GM23338 (cell line): Measurements from ENCODE around the gene CDC42BPA. TPM values are rescaled to one million over a fixed set of nuclear protein-coding genes. Genes with fewer than 3 reads are reported as not detected.
"Not testable (repeated sequence)": the region's sequence is repeated elsewhere in the genome, so short reads cannot be mapped to it uniquely, and the experiment has no call there.

Source experiments
- ATAC-seq: fragments of 200-7000 bp; cut with Tn5 transposase; 3 replicates; pipeline ENCODE4 v1.9.1; 2020
- DNase-seq: peaks from one replicate; pipeline ENCODE4 v3.0.0-alpha.2; 2015; ENCODE audit warnings: low spot score
- H2AFZ ChIP-seq: fragments of 200-600 bp; sonication (generic); 2 replicates; pipeline ENCODE4 v1.8.0; 2016; ENCODE audit warnings: antibody characterized with exemption, mild to moderate bottlenecking, moderate library complexity
- H3F3A ChIP-seq: fragments of 200-600 bp; sonication (generic); replicated peaks from 2 replicates; pipeline ENCODE4 v1.8.0; 2017; ENCODE audit warnings: antibody characterized with exemption, mixed run types, low read depth
- H3K27ac ChIP-seq: fragments of 200-600 bp; sonication (generic); 2 replicates; pipeline ENCODE4 v1.6.1; 2016; ENCODE audit warnings: low read depth
- H3K27me3 ChIP-seq: fragments of 200-600 bp; sonication (generic); 2 replicates; pipeline ENCODE4 v1.8.0; 2016; ENCODE audit warnings: mild to moderate bottlenecking, mixed run types, moderate library complexity; ENCODE audit not compliant: insufficient read depth
- H3K36me3 ChIP-seq: fragments of 200-600 bp; sonication (generic); 2 replicates; pipeline ENCODE4 v1.8.0; 2016; ENCODE audit warnings: mild to moderate bottlenecking; ENCODE audit not compliant: insufficient read depth
- H3K4me1 ChIP-seq: fragments of 200-600 bp; sonication (generic); 2 replicates; pipeline ENCODE4 v1.8.0; 2016; ENCODE audit warnings: mild to moderate bottlenecking, moderate library complexity; ENCODE audit not compliant: insufficient read depth
- H3K4me2 ChIP-seq: fragments of 200-600 bp; sonication (generic); 2 replicates; pipeline ENCODE4 v1.7.1; 2017; ENCODE audit warnings: mixed run types
- H3K4me3 ChIP-seq: fragments of 200-600 bp; sonication (generic); 2 replicates; pipeline ENCODE4 v1.6.1; 2016; ENCODE audit warnings: mixed run types
- H3K79me2 ChIP-seq: fragments of 200-600 bp; sonication (generic); replicated peaks from 2 replicates; pipeline ENCODE4 v1.8.0; 2017; ENCODE audit warnings: mild to moderate bottlenecking; ENCODE audit not compliant: insufficient read depth
- H3K9me2 ChIP-seq: fragments of 200-600 bp; sonication (generic); 2 replicates; pipeline ENCODE4 v1.8.0; 2017; ENCODE audit not compliant: insufficient read depth
- H4K20me1 ChIP-seq: fragments of 200-600 bp; sonication (generic); replicated peaks from 2 replicates; pipeline ENCODE4 v1.8.0; 2017; ENCODE audit warnings: mild to moderate bottlenecking; ENCODE audit not compliant: insufficient read depth
- H3K27ac Mint-ChIP-seq: 2 replicates; pipeline ENCODE4 v1.8.0; 2020; ENCODE audit warnings: inconsistent platforms, mild to moderate bottlenecking, moderate library complexity, mixed read lengths
- H3K27me3 Mint-ChIP-seq: 3 replicates; pipeline ENCODE4 v1.8.0; 2022; ENCODE audit warnings: low read depth, mild to moderate bottlenecking, moderate library complexity, mixed read lengths, inconsistent platforms; ENCODE audit not compliant: insufficient read depth, poor library complexity
- H3K36me3 Mint-ChIP-seq: 3 replicates; pipeline ENCODE4 v1.8.0; 2021; ENCODE audit warnings: low read depth, mild to moderate bottlenecking, inconsistent platforms, moderate library complexity, mixed read lengths
- H3K4me1 Mint-ChIP-seq: 3 replicates; pipeline ENCODE4 v1.8.0; 2020; ENCODE audit warnings: mild to moderate bottlenecking, inconsistent platforms, mixed read lengths
- H3K4me3 Mint-ChIP-seq: 3 replicates; pipeline ENCODE4 v1.8.0; 2021; ENCODE audit warnings: moderate library complexity, mild to moderate bottlenecking, inconsistent platforms, mixed read lengths
- H3K9me3 Mint-ChIP-seq: 3 replicates; pipeline ENCODE4 v1.8.0; 2020; ENCODE audit warnings: moderate library complexity, mild to moderate bottlenecking, inconsistent platforms, mixed read lengths
- CREB1 ChIP-seq: fragments of 250-450 bp; sonication (Bioruptor Pico); IDR thresholded peaks from 2 replicates; pipeline ENCODE4 v1.5.0; 2020; ENCODE audit warnings: low read depth, mild to moderate bottlenecking, moderate library complexity
- EZH2phosphoT487 ChIP-seq: fragments of 200-600 bp; sonication (generic); IDR thresholded peaks from one replicate; pipeline ENCODE4 v1.8.1; 2018; ENCODE audit warnings: antibody characterized with exemption; ENCODE audit not compliant: unreplicated experiment
- NANOG ChIP-seq: IDR thresholded peaks from 2 replicates; pipeline ENCODE4 v1.6.1; 2016; ENCODE audit warnings: antibody characterized with exemption, borderline replicate concordance
- POLR2AphosphoS5 ChIP-seq: IDR thresholded peaks from 2 replicates; pipeline ENCODE4 v1.6.1; 2016; ENCODE audit warnings: antibody characterized with exemption, low read depth
- polyA plus RNA-seq: library from polyadenylated mRNA; unstranded; fragments of >200 nt; fragmentation: Nextera tagmentation; extraction: Ambion mirVana; gene quantifications from 2 replicates; pipeline ENCODE4 v1.2.1, GENCODE V29; 2016
- total RNA-seq: library from RNA; depleted of rRNA; stranded (reverse); fragments of >200 nt; shearing (Covaris generic); gene quantifications from 2 replicates; pipeline ENCODE4 v1.2.3, GENCODE V29; 2014
- TF ChIP-seq, protein P1 (sequence below): fragments of 250-450 bp; sonication (Bioruptor Pico); IDR thresholded peaks from 2 replicates; pipeline ENCODE4 v1.5.0; 2020; ENCODE audit warnings: mild to moderate bottlenecking, moderate library complexity

The CDC42BPA gene
- total and polyA plus RNA-seq, 2 experiments from 2014 or later, result 17.7 to 40.1 TPM

GRCh38 chr1:227280836-227281235 is 37.5 kb downstream of the CDC42BPA start (continued):
- TF ChIP-seq, protein P1, sequence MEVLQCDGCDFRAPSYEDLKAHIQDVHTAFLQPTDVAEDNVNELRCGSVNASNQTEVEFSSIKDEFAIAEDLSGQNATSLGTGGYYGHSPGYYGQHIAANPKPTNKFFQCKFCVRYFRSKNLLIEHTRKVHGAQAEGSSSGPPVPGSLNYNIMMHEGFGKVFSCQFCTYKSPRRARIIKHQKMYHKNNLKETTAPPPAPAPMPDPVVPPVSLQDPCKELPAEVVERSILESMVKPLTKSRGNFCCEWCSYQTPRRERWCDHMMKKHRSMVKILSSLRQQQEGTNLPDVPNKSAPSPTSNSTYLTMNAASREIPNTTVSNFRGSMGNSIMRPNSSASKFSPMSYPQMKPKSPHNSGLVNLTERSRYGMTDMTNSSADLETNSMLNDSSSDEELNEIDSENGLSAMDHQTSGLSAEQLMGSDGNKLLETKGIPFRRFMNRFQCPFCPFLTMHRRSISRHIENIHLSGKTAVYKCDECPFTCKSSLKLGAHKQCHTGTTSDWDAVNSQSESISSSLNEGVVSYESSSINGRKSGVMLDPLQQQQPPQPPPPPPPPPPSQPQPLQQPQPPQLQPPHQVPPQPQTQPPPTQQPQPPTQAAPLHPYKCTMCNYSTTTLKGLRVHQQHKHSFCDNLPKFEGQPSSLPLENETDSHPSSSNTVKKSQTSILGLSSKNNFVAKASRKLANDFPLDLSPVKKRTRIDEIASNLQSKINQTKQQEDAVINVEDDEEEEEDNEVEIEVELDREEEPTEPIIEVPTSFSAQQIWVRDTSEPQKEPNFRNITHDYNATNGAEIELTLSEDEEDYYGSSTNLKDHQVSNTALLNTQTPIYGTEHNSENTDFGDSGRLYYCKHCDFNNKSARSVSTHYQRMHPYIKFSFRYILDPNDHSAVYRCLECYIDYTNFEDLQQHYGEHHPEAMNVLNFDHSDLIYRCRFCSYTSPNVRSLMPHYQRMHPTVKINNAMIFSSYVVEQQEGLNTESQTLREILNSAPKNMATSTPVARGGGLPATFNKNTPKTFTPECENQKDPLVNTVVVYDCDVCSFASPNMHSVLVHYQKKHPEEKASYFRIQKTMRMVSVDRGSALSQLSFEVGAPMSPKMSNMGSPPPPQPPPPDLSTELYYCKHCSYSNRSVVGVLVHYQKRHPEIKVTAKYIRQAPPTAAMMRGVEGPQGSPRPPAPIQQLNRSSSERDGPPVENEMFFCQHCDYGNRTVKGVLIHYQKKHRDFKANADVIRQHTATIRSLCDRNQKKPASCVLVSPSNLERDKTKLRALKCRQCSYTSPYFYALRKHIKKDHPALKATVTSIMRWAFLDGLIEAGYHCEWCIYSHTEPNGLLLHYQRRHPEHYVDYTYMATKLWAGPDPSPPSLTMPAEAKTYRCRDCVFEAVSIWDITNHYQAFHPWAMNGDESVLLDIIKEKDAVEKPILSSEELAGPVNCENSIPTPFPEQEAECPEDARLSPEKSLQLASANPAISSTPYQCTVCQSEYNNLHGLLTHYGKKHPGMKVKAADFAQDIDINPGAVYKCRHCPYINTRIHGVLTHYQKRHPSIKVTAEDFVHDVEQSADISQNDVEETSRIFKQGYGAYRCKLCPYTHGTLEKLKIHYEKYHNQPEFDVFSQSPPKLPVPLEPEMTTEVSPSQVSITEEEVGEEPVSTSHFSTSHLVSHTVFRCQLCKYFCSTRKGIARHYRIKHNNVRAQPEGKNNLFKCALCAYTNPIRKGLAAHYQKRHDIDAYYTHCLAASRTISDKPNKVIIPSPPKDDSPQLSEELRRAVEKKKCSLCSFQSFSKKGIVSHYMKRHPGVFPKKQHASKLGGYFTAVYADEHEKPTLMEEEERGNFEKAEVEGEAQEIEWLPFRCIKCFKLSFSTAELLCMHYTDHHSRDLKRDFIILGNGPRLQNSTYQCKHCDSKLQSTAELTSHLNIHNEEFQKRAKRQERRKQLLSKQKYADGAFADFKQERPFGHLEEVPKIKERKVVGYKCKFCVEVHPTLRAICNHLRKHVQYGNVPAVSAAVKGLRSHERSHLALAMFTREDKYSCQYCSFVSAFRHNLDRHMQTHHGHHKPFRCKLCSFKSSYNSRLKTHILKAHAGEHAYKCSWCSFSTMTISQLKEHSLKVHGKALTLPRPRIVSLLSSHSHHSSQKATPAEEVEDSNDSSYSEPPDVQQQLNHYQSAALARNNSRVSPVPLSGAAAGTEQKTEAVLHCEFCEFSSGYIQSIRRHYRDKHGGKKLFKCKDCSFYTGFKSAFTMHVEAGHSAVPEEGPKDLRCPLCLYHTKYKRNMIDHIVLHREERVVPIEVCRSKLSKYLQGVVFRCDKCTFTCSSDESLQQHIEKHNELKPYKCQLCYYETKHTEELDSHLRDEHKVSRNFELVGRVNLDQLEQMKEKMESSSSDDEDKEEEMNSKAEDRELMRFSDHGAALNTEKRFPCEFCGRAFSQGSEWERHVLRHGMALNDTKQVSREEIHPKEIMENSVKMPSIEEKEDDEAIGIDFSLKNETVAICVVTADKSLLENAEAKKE (CRISPR knock-in tag), result no peak
- TF ChIP-seq POLR2AphosphoS5 (no peak), CREB1 (CRISPR knock-in tag) (no peak), NANOG (no peak), EZH2phosphoT487 (no peak)

- not testable (repeated sequence) for H4K20me1 ChIP-seq, H3K27me3 Mint-ChIP-seq, H3K4me1 ChIP-seq, H3K4me3 Mint-ChIP-seq, H3K4me3 ChIP-seq, H3K4me2 ChIP-seq, ATAC-seq, H3K27ac Mint-ChIP-seq, H3K4me1 Mint-ChIP-seq, H3K9me2 ChIP-seq, H2AFZ ChIP-seq, H3K36me3 ChIP-seq, H3K27ac ChIP-seq, H3F3A ChIP-seq, H3K27me3 ChIP-seq, DNase-seq
- H3K9me3 Mint-ChIP-seq, result peaks cover 29% of the 10 kb centered on the region
- H3K36me3 Mint-ChIP-seq, result peaks cover 36% of the 10 kb centered on the region
- peaks cover 79% of the 10 kb centered on the region for H3K79me2 ChIP-seq
Measured at GRCh38 chr1:227276156-227276693, 42.1 kb downstream of the CDC42BPA start.
